Myocyte (in vitro differentiated cells): ENCODE measurements around the gene SLC35E1. TPM values are rescaled to one million over a fixed set of nuclear protein-coding genes. Genes with fewer than 3 reads are reported as not detected.

Source experiments
- DNase-seq: peaks from one replicate; pipeline ENCODE4 v3.0.0-alpha.2; 2012; ENCODE audit warnings: low read depth
- total RNA-seq: library from RNA; depleted of rRNA; stranded (reverse); fragments of >200 nt; gene quantifications from 2 replicates; pipeline ENCODE4 v1.2.3, GENCODE V29; 2014

SLC35E1 gene
- total RNA-seq, 1 donor from 2014 or later, result 33.2 TPM

- no peak for DNase-seq
These were observed 67.9 kb downstream of the SLC35E1 start for GRCh38 chr19:16504271-16504670.

Other genes with a start within 250 kb of the SLC35E1 start
- 9.2 and 13.7 TPM in 2 replicates for gene KLF2, start 247.6 kb downstream of the SLC35E1 start, total RNA-seq
- gene EPS15L1, start 100.4 kb downstream of the SLC35E1 start, total RNA-seq, result 7.3 and 8.3 TPM in 2 replicates
- gene CALR3, start 76.2 kb downstream of the SLC35E1 start, total RNA-seq, result not detected in 2 replicates
- 4.9 TPM in 2 replicates for gene C19orf44, start 76.0 kb downstream of the SLC35E1 start, total RNA-seq
- 6.4 and 6.8 TPM in 2 replicates for gene CHERP, start 30.0 kb downstream of the SLC35E1 start, total RNA-seq
- 9.2 and 9.5 TPM in 2 replicates for gene MED26, start 55.8 kb upstream of the SLC35E1 start, total RNA-seq
- gene SMIM7, start 87.7 kb upstream of the SLC35E1 start, total RNA-seq, result 60.3 and 64.9 TPM in 2 replicates
- gene TMEM38A, start 88.7 kb upstream of the SLC35E1 start, total RNA-seq, result 128 and 135 TPM in 2 replicates
- 0.05 TPM in 2 replicates for gene NWD1, start 147.4 kb upstream of the SLC35E1 start, total RNA-seq